ENCODE results near the gene SIK3.
"Not testable (repeated sequence)": the region's sequence is repeated elsewhere in the genome, so short reads cannot be mapped to it uniquely, and the experiment has no call there.

SIK3 gene

DNA sequence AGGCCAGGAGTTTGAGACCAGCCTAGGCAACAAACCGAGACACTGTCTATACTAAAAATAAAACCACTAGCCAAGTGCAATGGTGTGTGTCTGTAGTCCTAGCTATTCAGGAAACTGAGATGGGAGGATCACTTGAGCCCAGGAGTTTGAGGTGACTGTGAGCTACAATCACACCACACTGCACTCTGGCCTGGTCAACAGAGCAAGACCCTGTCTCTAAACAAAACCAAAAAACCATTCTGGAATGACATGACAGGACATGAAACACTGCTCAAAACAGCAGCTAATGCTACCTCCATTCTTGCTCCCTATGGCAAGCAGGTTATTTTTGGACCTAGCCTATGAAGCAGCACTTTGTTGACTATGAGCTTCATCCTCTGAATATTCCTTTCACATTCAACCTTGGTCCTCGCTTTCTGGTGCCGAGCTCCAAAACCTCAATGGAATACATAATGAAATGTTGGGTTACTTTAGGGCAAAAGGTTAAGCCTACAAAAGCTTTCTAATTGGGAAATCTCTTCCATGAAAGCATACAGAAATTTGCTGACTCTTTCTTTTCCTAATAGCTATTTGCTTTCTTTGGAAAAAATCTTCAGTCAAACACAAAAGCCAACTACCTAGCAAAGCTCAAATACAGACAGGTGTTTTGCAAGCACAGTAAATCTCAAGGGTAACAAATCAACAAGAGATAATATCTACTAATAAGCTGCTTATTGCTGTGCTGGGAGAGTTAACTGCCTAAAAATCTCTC lies 21.1 kb downstream of the SIK3 start:
- no peak for DNase-seq (ENCODE audit: low read depth in 3 of 3)

- DNase-seq (ENCODE audit: low read depth in 3 of 3), result no peak
Measured at GRCh38 chr11:117075186-117075585, 23.0 kb downstream of the SIK3 start.

DNA sequence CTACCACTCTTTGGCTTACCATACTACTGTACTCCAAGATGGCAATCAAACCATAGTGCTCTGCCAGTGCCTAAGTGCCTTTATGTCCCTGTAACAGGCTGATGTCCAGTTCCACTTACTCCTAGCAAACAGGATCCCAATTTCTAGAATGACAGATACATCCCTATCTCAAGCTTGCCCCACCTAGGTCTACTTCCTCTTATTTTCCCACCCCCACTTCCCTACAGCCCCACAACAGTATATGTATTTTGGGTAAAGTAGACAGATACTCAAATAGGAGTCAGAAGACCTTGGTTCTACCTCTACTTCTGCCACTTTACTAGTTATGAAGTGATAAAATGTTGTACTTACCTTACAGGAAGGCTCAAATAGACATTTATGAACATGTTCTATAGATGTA lies 24.1 kb downstream of the SIK3 start:
- no peak for DNase-seq (ENCODE audit: low read depth in 3 of 3)

DNA sequence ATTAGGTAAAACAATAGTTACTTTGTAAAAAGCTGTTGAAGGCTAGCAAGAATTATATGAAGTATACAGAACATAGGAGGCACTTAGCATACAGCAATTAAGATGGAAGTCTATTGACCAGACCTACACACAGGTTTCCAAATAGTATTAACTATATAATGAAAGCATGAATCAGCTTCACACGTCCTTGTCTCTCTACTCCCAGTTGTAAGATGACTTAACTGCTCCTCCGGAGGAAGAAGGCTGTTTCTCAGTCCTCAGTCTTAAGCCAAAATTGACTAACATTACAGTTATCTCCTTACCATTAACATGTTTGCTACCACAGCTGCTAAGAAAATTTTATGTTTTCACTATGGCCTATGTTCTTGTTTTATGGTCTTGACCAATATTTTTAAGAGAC lies 24.7 kb downstream of the SIK3 start:
- DNase-seq (ENCODE audit: low read depth in 3 of 3), result no peak

DNA sequence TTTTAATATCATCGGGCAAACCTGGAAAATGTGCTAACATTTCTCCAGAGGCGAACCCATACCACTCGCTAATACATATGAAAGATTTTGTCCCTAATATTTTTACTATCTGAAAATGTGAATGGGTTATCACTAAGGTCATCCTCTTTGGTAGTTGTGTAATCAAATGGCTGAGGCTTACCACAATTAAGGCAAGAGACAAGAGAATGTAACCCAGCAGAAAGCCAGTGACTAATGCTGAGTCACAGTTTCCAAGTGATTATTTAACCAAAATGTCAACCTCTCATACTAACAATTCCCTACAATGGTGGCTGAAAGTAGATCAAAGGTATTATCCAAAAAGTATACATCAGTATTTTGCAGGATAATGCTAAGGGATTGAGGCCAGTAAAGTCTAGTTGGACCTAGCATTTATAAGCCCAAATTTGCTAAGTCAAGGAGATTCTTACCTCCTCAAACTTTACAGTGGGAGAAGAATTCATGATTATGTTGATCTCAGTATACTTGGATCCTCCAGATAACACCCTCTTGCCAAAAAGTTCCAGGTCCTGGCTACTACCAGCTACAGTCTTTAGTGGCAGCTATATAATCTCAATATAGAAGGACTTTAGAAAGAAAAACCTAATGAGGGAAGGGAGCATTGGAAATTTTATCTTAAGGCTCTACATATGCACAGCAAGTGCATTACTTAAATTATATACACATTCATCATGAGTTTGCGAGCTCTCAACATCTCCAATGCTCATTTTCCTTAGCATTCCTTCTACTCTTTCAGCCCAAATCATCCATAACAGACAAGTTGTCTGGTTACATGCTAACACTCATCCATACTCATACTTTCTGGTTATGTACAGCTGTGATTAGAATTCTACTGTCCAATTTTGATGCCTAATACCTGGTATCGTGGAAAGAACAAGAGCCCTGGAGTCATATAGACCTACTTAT lies 25.4 kb downstream of the SIK3 start:
- DNase-seq (ENCODE audit: low read depth in 3 of 3), result no peak

DNA sequence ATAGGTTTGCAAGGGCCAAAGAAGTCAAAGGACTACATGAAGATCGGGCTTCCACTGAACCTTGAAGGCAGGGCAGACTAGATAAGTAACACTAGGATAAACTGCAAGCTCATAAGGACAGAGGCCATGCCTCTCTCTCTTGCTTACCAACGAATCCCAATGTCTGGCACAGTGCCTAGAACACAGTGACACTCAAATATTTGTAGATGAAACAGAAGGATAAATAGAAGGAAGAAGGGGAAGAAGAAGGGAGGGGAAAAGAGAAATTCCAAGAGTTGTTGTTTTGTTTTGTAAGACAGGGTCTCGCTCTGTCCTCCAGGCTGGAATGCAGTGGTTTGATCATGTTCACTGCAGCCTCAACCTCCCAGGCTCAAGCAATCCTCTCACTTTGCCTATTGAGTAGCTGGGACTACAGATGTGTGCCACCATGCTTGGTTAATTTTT lies 26.9 kb downstream of the SIK3 start:
- DNase-seq (ENCODE audit: low read depth in 3 of 3), result no peak

DNA sequence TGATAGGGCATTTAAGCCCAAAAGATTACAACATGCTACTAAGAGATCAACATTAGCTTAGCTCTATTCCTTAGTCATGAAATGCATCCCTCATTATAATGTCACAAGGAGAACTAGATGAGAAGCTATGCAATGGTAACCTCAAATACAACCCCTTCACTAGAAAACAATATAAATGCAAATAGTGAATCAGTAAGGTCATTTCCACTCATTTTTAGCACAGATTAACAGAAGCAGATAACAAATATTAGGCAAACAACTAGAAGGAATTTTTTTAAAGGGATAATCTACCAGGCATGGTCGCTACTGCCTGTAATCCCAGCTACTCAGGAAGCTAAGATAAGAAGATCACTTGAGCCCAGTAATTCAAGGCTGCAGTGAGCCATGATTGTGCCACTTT lies 28.2 kb downstream of the SIK3 start:
- DNase-seq (ENCODE audit: low read depth in 3 of 3), result no peak

- no peak for DNase-seq (ENCODE audit: low read depth in 3 of 3)
Measured at GRCh38 chr11:117068303-117068860, 29.8 kb downstream of the SIK3 start.

DNA sequence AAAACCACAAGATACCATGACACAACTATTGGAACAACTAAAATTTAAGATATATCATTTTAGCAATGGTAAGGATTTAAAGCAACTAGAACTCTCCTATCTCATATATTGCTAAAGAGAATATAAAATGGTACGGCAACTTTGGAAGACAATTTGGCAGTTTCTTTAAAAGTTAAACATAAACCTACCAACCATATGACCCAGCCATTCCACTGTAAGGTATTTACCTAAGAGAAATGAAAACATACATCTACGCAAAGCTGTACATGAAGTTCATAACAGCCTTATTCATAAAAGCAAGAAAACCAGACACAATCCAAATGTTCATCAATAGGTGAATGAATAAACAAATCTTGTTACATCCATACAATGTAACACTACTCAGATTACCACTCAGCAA lies 31.3 kb downstream of the SIK3 start:
- DNase-seq (ENCODE audit: low read depth in 3 of 3), result no peak

GRCh38 chr11:117064275-117064674 lies 34.0 kb downstream of the SIK3 start:
- no peak for DNase-seq (ENCODE audit: low read depth in 3 of 3)

- DNase-seq (ENCODE audit: low read depth in 3 of 3), result no peak
Measured at GRCh38 chr11:117062498-117062897, 35.7 kb downstream of the SIK3 start.

- DNase-seq (ENCODE audit: low read depth in 3 of 3), result no peak
Measured at GRCh38 chr11:117061256-117061655, 37.0 kb downstream of the SIK3 start.

- no peak for DNase-seq (ENCODE audit: low read depth in 3 of 3)
Measured at GRCh38 chr11:117059611-117060148, 38.5 kb downstream of the SIK3 start.

GRCh38 chr11:117058761-117059261 lies 39.4 kb downstream of the SIK3 start:
- no peak for DNase-seq (ENCODE audit: low read depth in 3 of 3)

DNA sequence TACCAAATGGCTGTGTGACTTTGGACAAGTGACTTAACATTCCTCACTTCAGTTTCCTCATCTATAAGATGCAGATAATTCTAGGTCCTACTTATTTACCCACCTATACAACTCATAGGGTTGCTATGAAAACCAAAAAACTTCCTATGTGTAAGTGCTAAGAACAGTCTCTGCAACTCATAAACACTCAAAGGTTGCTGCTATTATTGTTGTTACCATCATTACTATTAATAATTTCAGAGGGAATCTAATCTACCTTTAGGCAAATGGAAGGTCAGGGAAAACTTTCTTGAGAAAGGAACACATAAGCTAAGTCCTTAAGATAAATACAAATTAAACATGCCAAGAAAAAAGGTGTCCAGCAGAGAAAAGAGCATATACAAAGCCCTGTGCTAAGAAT lies 40.5 kb downstream of the SIK3 start:
- DNase-seq (ENCODE audit: low read depth in 3 of 3), result no peak

GRCh38 chr11:117057317-117057716 lies 40.9 kb downstream of the SIK3 start:
- DNase-seq (ENCODE audit: low read depth in 3 of 3), result no peak

GRCh38 chr11:117055469-117055868 lies 42.8 kb downstream of the SIK3 start:
- no peak for DNase-seq (ENCODE audit: low read depth in 3 of 3)

DNA sequence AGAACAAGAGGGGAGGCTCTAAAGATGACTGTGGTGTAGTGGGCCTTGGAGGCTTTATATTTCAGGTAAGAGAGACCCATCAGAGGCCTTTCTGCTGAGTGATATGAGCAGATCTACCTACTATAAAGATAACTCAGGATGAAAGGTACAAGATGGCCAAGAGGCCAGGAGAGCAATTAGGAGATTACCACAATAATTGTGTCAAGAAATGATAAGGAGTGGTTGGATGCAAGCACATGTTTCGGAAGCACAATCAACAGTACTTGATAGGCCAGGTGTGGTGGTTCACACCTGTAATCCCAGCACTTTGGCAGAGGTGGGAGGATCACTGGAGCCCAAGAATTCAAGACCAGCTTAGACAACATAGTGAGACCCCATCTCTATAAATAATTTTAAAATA lies 43.8 kb downstream of the SIK3 start:
- no peak for DNase-seq (ENCODE audit: low read depth in 3 of 3)

GRCh38 chr11:117052196-117053149 lies 45.8 kb downstream of the SIK3 start:
- no peak for DNase-seq (ENCODE audit: low read depth in 3 of 3)

- not testable (repeated sequence) for DNase-seq (ENCODE audit: low read depth in 3 of 3)
Measured at GRCh38 chr11:117050121-117050520, 48.1 kb downstream of the SIK3 start.

DNA sequence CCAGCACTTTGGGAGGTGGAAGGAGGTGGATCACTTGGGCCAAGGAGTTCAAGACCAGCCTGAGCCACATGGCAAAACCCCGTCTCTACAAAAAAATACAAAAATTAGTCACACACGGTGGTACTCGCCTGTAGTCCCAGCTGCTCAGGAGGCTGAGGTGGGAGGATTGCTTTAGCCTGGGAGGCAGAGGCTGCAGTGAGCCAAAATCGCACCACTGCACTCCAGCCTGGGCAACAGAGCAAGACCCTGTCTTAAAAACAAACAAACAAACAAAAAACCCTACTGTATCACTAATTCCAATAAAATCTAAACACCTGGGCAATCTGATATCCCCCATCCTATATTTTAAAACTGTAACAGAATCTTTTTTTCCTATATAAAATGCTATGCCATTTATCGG lies 51.6 kb downstream of the SIK3 start:
- not testable (repeated sequence) for DNase-seq (ENCODE audit: low read depth in 3 of 3)
